Neural progenitor cell (in vitro differentiated cells): Measurements from ENCODE around the gene DUS4L. TPM values are rescaled to one million over a fixed set of nuclear protein-coding genes. Genes with fewer than 3 reads are reported as not detected.

Experiments
- DNase-seq: peaks from one replicate; pipeline ENCODE4 v3.0.0-alpha.2; 2016; ENCODE audit warnings: low spot score
- H2AFZ ChIP-seq: fragments of 200-600 bp; sonication (generic); replicated peaks from 2 replicates; pipeline ENCODE4 v1.6.1; 2016; ENCODE audit warnings: antibody characterized with exemption
- H3F3A ChIP-seq: fragments of 200-600 bp; sonication (generic); 2 replicates; pipeline ENCODE4 v1.6.1; 2016; ENCODE audit warnings: antibody characterized with exemption, low read depth
- H3K27ac ChIP-seq: fragments of 200-600 bp; sonication (generic); 2 replicates; pipeline ENCODE4 v1.5.1; 2016; ENCODE audit warnings: mild to moderate bottlenecking
- H3K27me3 ChIP-seq: fragments of 200-600 bp; sonication (generic); 2 replicates; pipeline ENCODE4 v1.6.1; 2016; ENCODE audit warnings: mild to moderate bottlenecking, moderate library complexity
- H3K36me3 ChIP-seq: fragments of 200-600 bp; sonication (generic); 2 replicates; pipeline ENCODE4 v1.5.1; 2016
- H3K4me1 ChIP-seq: fragments of 200-600 bp; sonication (generic); 2 replicates; pipeline ENCODE4 v1.6.1; 2016; ENCODE audit warnings: mixed run types
- H3K4me2 ChIP-seq: fragments of 200-600 bp; sonication (generic); 2 replicates; pipeline ENCODE4 v1.6.1; 2016
- H3K4me3 ChIP-seq: fragments of 200-600 bp; sonication (generic); 2 replicates; pipeline ENCODE4 v1.5.1; 2016
- H3K79me2 ChIP-seq: fragments of 200-600 bp; sonication (generic); 2 replicates; pipeline ENCODE4 v1.6.1; 2016; ENCODE audit warnings: low read depth
- H3K9ac ChIP-seq: fragments of 200-600 bp; sonication (generic); 2 replicates; pipeline ENCODE4 v1.6.1; 2016
- H3K9me3 ChIP-seq: fragments of 200-600 bp; sonication (generic); 2 replicates; pipeline ENCODE4 v1.5.1; 2016; ENCODE audit warnings: low read depth
- H4K20me1 ChIP-seq: fragments of 200-600 bp; sonication (generic); 2 replicates; pipeline ENCODE4 v1.6.1; 2016; ENCODE audit warnings: low read depth
- H3K27ac Mint-ChIP-seq: 3 replicates; pipeline ENCODE4 v1.8.0; 2021; ENCODE audit warnings: mixed read lengths
- H3K27me3 Mint-ChIP-seq: 2 replicates; pipeline ENCODE4 v1.8.0; 2022; ENCODE audit warnings: low read depth, mild to moderate bottlenecking, inconsistent platforms, moderate library complexity, mixed read lengths; ENCODE audit not compliant: insufficient read depth
- H3K36me3 Mint-ChIP-seq: 3 replicates; pipeline ENCODE4 v1.8.0; 2021; ENCODE audit warnings: mixed read lengths
- H3K4me1 Mint-ChIP-seq: 3 replicates; pipeline ENCODE4 v1.8.0; 2021; ENCODE audit warnings: mixed read lengths
- H3K4me3 Mint-ChIP-seq: 3 replicates; pipeline ENCODE4 v1.8.0; 2021; ENCODE audit warnings: mild to moderate bottlenecking, moderate library complexity, mixed read lengths
- H3K9me3 Mint-ChIP-seq: 3 replicates; pipeline ENCODE4 v1.8.0; 2020; ENCODE audit warnings: mixed read lengths
- CTCF ChIP-seq: fragments of 200-600 bp; sonication (generic); IDR thresholded peaks from 2 replicates; pipeline ENCODE4 v1.5.1; 2017; ENCODE audit warnings: antibody characterized with exemption, mild to moderate bottlenecking
- EZH2 ChIP-seq: fragments of 200-600 bp; sonication (generic); IDR thresholded peaks from 2 replicates; pipeline ENCODE4 v1.6.1; 2017; ENCODE audit warnings: antibody characterized with exemption, mild to moderate bottlenecking, moderate library complexity
- EZH2phosphoT487 ChIP-seq: fragments of 200-600 bp; sonication (generic); IDR thresholded peaks from 2 replicates; pipeline ENCODE4 v1.6.1; 2017; ENCODE audit warnings: antibody characterized with exemption
- total RNA-seq: library from RNA; depleted of rRNA; stranded (reverse); fragments of >200 nt; gene quantifications from 2 replicates; pipeline ENCODE4 v1.2.3, GENCODE V29; 2015; ENCODE audit warnings: low replicate concordance

Gene DUS4L
- total RNA-seq, 1 donor from 2014 or later = 24.4 TPM

- Mint-ChIP-seq H3K4me3 (no peak overlapping the region), H3K27ac (no peak overlapping the region), H3K9me3 (no peaks in the 10 kb centered on the region), H3K36me3 (peaks cover 9% of the 10 kb centered on the region), H3K4me1 (peaks cover 2% of the 10 kb centered on the region), H3K27me3 (no peaks in the 10 kb centered on the region)
- Histone ChIP-seq H3F3A (no peaks in the 10 kb centered on the region), H3K4me3 (no peak overlapping the region), H2AFZ (no peak overlapping the region), H3K79me2 (no peaks in the 10 kb centered on the region), H3K4me2 (no peak overlapping the region), H3K27ac (no peak overlapping the region), H3K9ac (no peak overlapping the region), H3K27me3 (no peaks in the 10 kb centered on the region), H4K20me1 (no peaks in the 10 kb centered on the region), H3K9me3 (no peaks in the 10 kb centered on the region), H3K4me1 (no peaks in the 10 kb centered on the region), H3K36me3 (peaks cover 3% of the 10 kb centered on the region)
- TF ChIP-seq EZH2 = no peak
- TF ChIP-seq CTCF = no peak
- no peak for TF ChIP-seq EZH2phosphoT487
- DNase-seq = no peak
Measured at GRCh38 chr7:107610323-107610722, 46.6 kb downstream of the DUS4L start.

GRCh38 chr7:107613439-107613838 lies 49.7 kb downstream of the DUS4L start:
- H3K4me3 ChIP-seq = no peak overlapping the region
- no peak overlapping the region for H3K9ac ChIP-seq
- peaks cover 3% of the 10 kb centered on the region for H3K36me3 ChIP-seq
- no peak overlapping the region for H3K27ac ChIP-seq
- no peaks in the 10 kb centered on the region for H3K9me3 ChIP-seq
- no peaks in the 10 kb centered on the region for H3F3A ChIP-seq
- H3K27ac Mint-ChIP-seq = no peak overlapping the region
- H3K36me3 Mint-ChIP-seq = peaks cover 11% of the 10 kb centered on the region
- H3K4me3 Mint-ChIP-seq = no peak overlapping the region
- H3K4me1 ChIP-seq = no peaks in the 10 kb centered on the region
- no peaks in the 10 kb centered on the region for H3K9me3 Mint-ChIP-seq
- no peak for DNase-seq
- no peaks in the 10 kb centered on the region for H4K20me1 ChIP-seq
- no peaks in the 10 kb centered on the region for H3K27me3 Mint-ChIP-seq
- no peak overlapping the region for H2AFZ ChIP-seq
- TF ChIP-seq EZH2phosphoT487 (no peak), CTCF (no peak), EZH2 (no peak)
- H3K4me2 ChIP-seq = no peak overlapping the region
- no peaks in the 10 kb centered on the region for H3K79me2 ChIP-seq
- no peaks in the 10 kb centered on the region for H3K4me1 Mint-ChIP-seq
- no peaks in the 10 kb centered on the region for H3K27me3 ChIP-seq

GRCh38 chr7:107613948-107614347 lies 50.2 kb downstream of the DUS4L start:
- H3K4me1 ChIP-seq = no peaks in the 10 kb centered on the region
- Mint-ChIP-seq H3K27ac (no peak overlapping the region), H3K4me3 (no peak overlapping the region), H3K36me3 (peaks cover 11% of the 10 kb centered on the region), H3K4me1 (no peaks in the 10 kb centered on the region), H3K9me3 (no peaks in the 10 kb centered on the region), H3K27me3 (no peaks in the 10 kb centered on the region)
- no peak overlapping the region for H2AFZ ChIP-seq
- no peaks in the 10 kb centered on the region for H3K9me3 ChIP-seq
- no peak overlapping the region for H3K27ac ChIP-seq
- TF ChIP-seq EZH2 = no peak
- no peak for TF ChIP-seq EZH2phosphoT487
- no peak for TF ChIP-seq CTCF
- DNase-seq = no peak
- no peaks in the 10 kb centered on the region for H3K27me3 ChIP-seq
- no peaks in the 10 kb centered on the region for H4K20me1 ChIP-seq
- H3K4me3 ChIP-seq = no peak overlapping the region
- no peak overlapping the region for H3K9ac ChIP-seq
- H3K36me3 ChIP-seq = no peaks in the 10 kb centered on the region
- no peaks in the 10 kb centered on the region for H3K79me2 ChIP-seq
- no peak overlapping the region for H3K4me2 ChIP-seq
- H3F3A ChIP-seq = no peaks in the 10 kb centered on the region

- no peak overlapping the region for H2AFZ ChIP-seq
- no peaks in the 10 kb centered on the region for H3K4me1 Mint-ChIP-seq
- no peaks in the 10 kb centered on the region for H3F3A ChIP-seq
- H3K79me2 ChIP-seq = no peaks in the 10 kb centered on the region
- peaks cover 9% of the 10 kb centered on the region for H3K36me3 Mint-ChIP-seq
- no peak overlapping the region for H3K27ac Mint-ChIP-seq
- TF ChIP-seq EZH2phosphoT487 (no peak), EZH2 (no peak), CTCF (no peak)
- no peak overlapping the region for H3K4me2 ChIP-seq
- H3K27ac ChIP-seq = no peak overlapping the region
- no peak overlapping the region for H3K9ac ChIP-seq
- H4K20me1 ChIP-seq = no peaks in the 10 kb centered on the region
- H3K4me1 ChIP-seq = no peaks in the 10 kb centered on the region
- no peaks in the 10 kb centered on the region for H3K9me3 Mint-ChIP-seq
- H3K27me3 Mint-ChIP-seq = no peaks in the 10 kb centered on the region
- H3K36me3 ChIP-seq = no peaks in the 10 kb centered on the region
- H3K4me3 ChIP-seq = no peak overlapping the region
- no peak for DNase-seq
- H3K9me3 ChIP-seq = no peaks in the 10 kb centered on the region
- H3K4me3 Mint-ChIP-seq = no peak overlapping the region
- H3K27me3 ChIP-seq = no peaks in the 10 kb centered on the region
Measured at GRCh38 chr7:107614425-107614824, 50.7 kb downstream of the DUS4L start.
